Esophagus mucosa (tissue), 1 donor: ENCODE data around the gene ETDA. TPM values are rescaled to one million over a fixed set of nuclear protein-coding genes. Genes with fewer than 3 reads are reported as not detected.
"Not testable (repeated sequence)": the region's sequence is repeated elsewhere in the genome, so short reads cannot be mapped to it uniquely, and the experiment has no call there.

ENCODE experiments used
- ATAC-seq: fragments of 200-7000 bp; cut with Tn5 transposase; one replicate; pipeline ENCODE4 v1.9.1; 2020
- total RNA-seq: library from RNA; stranded (reverse); gene quantifications from one replicate; pipeline ENCODE4 v1.2.4, GENCODE V29; 2023
- donor health status: DM: yes; HTN: yes; CAD: no.

The ETDA gene
- total RNA-seq, result not detected

GRCh38 chrX:135252011-135252518, at the start of gene ETDA:
Gene ETDA, plus strand, starts transcription at chrX:135252061. Its CDS starts 1,216 bp downstream, at chrX:135253277.
- ATAC-seq, result not testable (repeated sequence)

GRCh38 chrX:135206427-135206826, 45.4 kb upstream of the ETDA start:
- ATAC-seq, result not testable (repeated sequence)

- no peak for ATAC-seq
Observed at GRCh38 chrX:135213200-135213844, 38.5 kb upstream of the ETDA start.

- not testable (repeated sequence) for ATAC-seq
Observed at GRCh38 chrX:135245989-135246388, 5.9 kb upstream of the ETDA start.

DNA sequence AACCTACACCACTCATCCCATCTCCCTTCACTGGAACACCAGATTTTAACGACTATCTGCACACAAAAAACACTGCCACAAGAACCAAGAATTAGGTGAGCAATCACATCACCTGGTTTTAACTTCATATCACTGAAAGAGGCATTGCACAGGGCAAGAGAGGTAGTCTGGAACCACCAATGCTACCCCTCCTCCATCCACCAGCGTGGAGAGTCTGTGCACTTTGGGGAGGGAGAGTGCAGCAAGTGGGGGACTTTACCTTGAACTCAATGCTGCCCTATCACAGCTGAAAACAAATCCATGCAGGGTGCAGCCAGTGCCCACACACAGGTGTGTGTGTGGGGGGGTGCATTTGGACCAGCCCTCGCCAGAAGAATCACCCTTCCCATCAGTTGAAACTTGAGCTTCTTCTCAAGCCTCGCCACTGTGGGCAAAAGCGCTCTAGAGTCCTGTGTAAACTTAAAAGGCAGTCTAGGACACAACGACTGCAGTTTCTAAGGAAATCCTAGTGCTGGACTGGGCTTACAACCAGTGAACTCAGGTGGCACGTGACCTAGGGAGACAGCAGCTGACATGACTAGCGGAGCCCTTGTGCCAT, 4.3 kb downstream of the ETDA start:
- ATAC-seq, result not testable (repeated sequence)

GRCh38 chrX:135256923-135257322, 5.1 kb downstream of the ETDA start:
- no peak for ATAC-seq

DNA sequence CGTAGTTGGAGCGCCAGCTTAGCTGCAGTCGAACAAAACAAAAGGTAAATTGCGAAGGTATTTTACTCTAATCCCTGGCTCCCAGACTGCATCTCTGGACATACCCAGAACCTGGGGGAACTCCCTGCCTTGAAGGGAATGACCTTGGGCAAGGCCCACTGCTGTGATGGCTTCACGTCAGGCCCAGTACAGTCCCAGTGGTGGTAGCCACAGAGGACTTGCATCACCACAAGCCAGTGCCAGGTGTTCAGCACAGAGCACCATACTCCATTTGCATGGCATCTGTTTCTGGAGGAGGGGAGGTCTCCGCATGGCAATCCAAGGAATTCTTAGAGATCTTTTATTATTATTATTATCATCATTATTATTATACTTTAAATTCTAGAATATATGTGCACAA, 5.6 kb downstream of the ETDA start:
- ATAC-seq, result no peak

DNA sequence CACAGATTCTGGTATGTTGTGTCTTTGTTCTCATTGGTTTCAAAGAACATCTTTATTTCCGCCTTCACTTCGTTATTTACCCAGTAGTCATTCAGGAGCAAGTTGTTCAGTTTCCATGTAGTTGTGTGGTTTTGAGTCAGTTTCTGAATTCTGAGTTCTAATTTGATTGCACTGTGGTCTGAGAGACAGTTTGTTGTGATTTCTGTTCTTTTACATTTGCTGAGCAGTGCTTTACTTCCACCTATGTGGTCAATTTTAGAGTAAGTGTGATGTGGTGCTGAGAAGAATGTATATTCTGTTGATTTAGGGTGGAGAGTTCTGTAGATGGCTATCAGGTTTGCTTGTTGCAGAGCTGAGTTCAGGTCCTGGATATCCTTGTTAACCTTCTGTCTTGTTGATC, 9.1 kb downstream of the ETDA start:
- ATAC-seq, result not testable (repeated sequence)

- not testable (repeated sequence) for ATAC-seq
Observed at GRCh38 chrX:135263376-135263775, 11.5 kb downstream of the ETDA start.

- ATAC-seq, result peak; percentile 76
Observed at GRCh38 chrX:135264206-135264605, 12.3 kb downstream of the ETDA start.

- ATAC-seq, result no peak
Observed at GRCh38 chrX:135273162-135273561, 21.3 kb downstream of the ETDA start.

DNA sequence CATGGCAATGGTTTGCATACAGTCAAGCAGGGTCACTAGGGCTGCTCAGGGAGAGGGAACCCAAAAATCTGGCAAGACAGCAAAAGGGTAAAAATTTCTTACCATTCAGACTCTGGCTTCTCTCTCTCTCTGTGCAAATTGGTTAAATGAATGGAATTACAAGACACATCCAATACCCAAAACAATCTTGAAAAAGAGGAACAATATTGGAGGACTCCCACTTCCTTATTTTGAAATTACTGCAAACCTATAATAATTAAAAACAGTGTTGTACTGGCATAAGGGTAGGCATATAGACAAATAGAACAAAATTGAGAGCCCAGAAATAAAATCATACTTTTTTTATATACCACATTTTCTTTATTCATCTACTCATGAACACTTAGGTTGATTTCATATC, 24.1 kb downstream of the ETDA start:
- ATAC-seq, result no peak

DNA sequence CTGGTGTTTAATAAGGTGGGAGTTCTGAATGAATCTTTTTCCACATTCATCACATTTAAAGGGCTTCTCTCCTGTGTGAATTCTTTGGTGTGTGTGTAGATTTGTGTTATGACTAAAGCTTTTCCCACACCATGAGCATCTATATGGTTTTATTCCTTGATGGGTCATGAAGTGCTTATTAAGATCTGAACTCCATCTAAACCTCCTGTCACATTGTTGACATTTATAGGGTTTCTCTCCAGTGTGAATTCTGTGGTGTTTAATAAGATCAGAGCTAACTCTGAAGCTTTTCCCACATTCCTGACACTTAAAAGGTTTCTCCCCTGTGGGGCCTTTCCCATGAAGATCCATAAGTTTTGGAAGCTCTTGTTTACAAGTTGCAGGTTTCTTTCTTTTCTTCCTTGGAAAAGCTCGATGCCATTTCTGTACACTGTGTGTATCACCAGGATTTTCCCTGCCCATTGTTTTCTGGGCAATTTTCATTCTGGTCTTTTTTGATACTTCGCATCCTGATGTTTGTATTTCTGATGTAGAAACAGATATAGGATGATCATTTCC, 35.5 kb downstream of the ETDA start:
- ATAC-seq, result no peak

GRCh38 chrX:135295238-135295943, 43.5 kb downstream of the ETDA start:
- no peak for ATAC-seq

DNA sequence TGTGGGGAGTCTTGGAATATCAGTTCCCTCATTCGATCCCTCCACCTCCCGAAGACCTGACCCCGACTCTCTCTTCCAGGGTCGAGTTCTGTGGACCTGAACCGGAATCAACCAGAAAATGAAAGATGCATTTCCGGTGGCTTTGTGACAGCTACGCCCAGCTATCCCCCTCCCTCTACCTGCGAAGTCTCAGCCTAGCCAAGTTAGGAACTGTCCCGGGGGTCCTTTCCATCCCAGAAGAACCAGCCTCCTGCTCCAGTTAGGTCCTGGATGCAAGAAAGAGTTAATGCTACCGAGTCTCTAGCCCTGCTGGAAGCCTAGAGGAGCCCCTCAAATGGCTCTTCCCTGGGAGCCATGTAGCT, 44.1 kb downstream of the ETDA start:
- ATAC-seq, result no peak

DNA sequence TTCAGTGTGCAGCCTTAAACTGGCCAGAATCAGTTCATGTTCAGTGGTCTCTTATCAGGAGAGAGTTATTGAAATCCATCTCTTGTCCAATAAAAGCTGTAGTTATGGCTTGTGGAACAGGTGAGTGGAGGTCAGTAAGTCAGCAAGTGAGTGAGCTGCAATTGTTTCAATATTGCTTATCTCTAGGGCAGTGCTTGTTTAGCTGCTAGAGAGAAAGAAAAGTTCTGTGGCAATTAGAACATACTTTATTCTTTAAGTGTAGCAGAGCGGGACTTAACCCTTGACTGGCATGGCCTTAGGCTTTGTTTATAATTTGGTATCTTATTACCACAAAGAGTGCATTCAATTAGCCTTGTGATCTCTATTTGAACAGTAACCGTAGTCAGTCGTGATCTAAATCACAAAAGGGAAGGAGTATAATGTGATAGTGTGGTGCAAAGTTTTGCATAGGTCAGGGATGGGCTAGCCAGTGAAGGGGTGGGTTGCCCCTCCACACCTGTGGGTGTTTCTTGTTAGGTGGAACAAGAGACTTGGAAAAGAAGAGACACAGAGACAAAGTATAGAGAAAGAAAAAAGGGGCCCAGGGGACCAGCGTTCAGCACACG, 50.5 kb downstream of the ETDA start:
- no peak for ATAC-seq

Other genes with a start within 250 kb of the ETDA start
- gene RTL8B, start 229.5 kb upstream of the ETDA start, total RNA-seq, result 13.9 TPM
- 80.7 TPM for gene RTL8C, start 219.7 kb upstream of the ETDA start, total RNA-seq
- 62.3 TPM for gene RTL8A, start 199.9 kb upstream of the ETDA start, total RNA-seq
- gene SMIM10L2B, start 153.3 kb upstream of the ETDA start, total RNA-seq, result 1.2 TPM
- gene ETDB, start 131.5 kb upstream of the ETDA start, total RNA-seq, result not detected
- gene CT55, start 80.7 kb upstream of the ETDA start, total RNA-seq, result not detected
- not detected for gene ETDC, start 57.4 kb downstream of the ETDA start, total RNA-seq
- gene ZNF75D, start 92.0 kb downstream of the ETDA start, total RNA-seq, result 3.4 TPM
- gene ZNF449, start 92.7 kb downstream of the ETDA start, total RNA-seq, result 2.0 TPM
- gene SMIM10L2A, start 169.9 kb downstream of the ETDA start, total RNA-seq, result 1.4 TPM